ENCODE results near the gene MRPL43. TPM values are rescaled to one million over a fixed set of nuclear protein-coding genes. Genes with fewer than 3 reads are reported as not detected.

MRPL43 gene
- total RNA-seq, 1 donor from 2014 or later = 70.2 TPM

GRCh38 chr10:101029520-101030295, 42.4 kb upstream of the MRPL43 start:
- TF ChIP-seq CTCF (IDR thresholded peaks at IDR 0.05; ENCODE audit: unreplicated experiment) = no peak
- Mint-ChIP-seq H3K36me3 (no peaks in the 10 kb centered on the region), H3K4me3 (no peak overlapping the region), H3K4me1 (peaks cover 34% of the 10 kb centered on the region), H3K27ac (no peak overlapping the region), H3K9me3 (no peaks in the 10 kb centered on the region), H3K27me3 (ENCODE audit: low read depth) (peaks cover 12% of the 10 kb centered on the region)
- no peak for DNase-seq (ENCODE audit: low spot score in 2 of 2, unreplicated experiment in 2 of 2)

GRCh38 chr10:101028446-101029337, 41.4 kb upstream of the MRPL43 start:
- H3K27me3 Mint-ChIP-seq (ENCODE audit: low read depth) = peaks cover 12% of the 10 kb centered on the region
- H3K4me1 Mint-ChIP-seq = peaks cover 31% of the 10 kb centered on the region
- DNase-seq (ENCODE audit: low spot score in 2 of 2, unreplicated experiment in 2 of 2) = no peak
- no peaks in the 10 kb centered on the region for H3K9me3 Mint-ChIP-seq
- H3K27ac Mint-ChIP-seq = no peak overlapping the region
- no peak overlapping the region for H3K4me3 Mint-ChIP-seq
- H3K36me3 Mint-ChIP-seq = no peaks in the 10 kb centered on the region
- TF ChIP-seq CTCF (IDR thresholded peaks at IDR 0.05; ENCODE audit: unreplicated experiment) = no peak

- no peak for TF ChIP-seq CTCF (IDR thresholded peaks at IDR 0.05; ENCODE audit: unreplicated experiment)
- H3K27ac Mint-ChIP-seq = no peak overlapping the region
These were observed 39.9 kb upstream of the MRPL43 start for GRCh38 chr10:101027106-101027720.

DNA sequence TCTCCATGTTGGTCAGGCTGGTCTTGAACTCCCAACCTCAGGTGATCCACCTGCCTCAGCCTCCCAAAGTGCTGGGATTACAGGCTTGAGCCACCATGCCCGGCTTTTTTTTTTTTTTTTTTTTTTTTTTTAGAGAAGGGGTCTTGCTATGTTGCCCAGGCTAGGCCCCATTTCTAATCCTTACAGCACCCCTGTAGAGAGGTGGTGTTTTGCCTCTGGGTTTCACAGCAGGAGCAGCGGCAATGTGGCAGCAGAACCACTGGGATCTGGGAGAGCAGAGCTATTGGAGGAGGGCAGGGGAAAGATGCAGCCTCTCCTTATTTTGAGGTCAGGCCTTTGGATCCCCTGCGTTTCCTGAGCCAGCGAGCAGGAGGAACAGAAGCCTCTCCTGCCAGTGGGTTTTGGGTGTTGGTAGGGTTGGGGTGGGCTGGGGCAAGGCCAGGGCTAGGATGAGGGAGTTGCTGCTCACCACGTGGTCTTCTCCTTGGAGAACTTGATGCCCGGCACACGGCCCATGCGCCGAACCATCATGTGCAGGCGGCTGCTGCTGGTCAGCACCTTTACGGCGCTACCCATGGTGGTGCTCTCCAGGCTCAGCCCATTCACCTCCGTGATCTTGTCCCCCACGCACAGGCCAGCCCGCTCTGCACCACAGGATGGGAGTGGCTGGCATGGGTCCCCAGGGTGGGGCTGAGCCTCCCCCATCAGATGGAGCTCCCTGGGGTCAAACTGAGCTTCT, 35.8 kb upstream of the MRPL43 start:
- Mint-ChIP-seq H3K27ac (no peak overlapping the region), H3K27me3 (ENCODE audit: low read depth) (peaks cover 19% of the 10 kb centered on the region), H3K36me3 (no peaks in the 10 kb centered on the region), H3K9me3 (no peaks in the 10 kb centered on the region), H3K4me1 (peaks cover 13% of the 10 kb centered on the region), H3K4me3 (no peak overlapping the region)
- DNase-seq (ENCODE audit: low spot score in 2 of 2, unreplicated experiment in 2 of 2) = no peak
- no peak for TF ChIP-seq CTCF (IDR thresholded peaks at IDR 0.05; ENCODE audit: unreplicated experiment)

More at GRCh38 chr10:101027106-101027720, 39.9 kb upstream of the MRPL43 start:
- peaks cover 12% of the 10 kb centered on the region for H3K27me3 Mint-ChIP-seq (ENCODE audit: low read depth)
- no peaks in the 10 kb centered on the region for H3K36me3 Mint-ChIP-seq
- peaks cover 19% of the 10 kb centered on the region for H3K4me1 Mint-ChIP-seq
- no peaks in the 10 kb centered on the region for H3K9me3 Mint-ChIP-seq
- no peak overlapping the region for H3K4me3 Mint-ChIP-seq
- no peak for DNase-seq (ENCODE audit: low spot score in 2 of 2, unreplicated experiment in 2 of 2)

DNA sequence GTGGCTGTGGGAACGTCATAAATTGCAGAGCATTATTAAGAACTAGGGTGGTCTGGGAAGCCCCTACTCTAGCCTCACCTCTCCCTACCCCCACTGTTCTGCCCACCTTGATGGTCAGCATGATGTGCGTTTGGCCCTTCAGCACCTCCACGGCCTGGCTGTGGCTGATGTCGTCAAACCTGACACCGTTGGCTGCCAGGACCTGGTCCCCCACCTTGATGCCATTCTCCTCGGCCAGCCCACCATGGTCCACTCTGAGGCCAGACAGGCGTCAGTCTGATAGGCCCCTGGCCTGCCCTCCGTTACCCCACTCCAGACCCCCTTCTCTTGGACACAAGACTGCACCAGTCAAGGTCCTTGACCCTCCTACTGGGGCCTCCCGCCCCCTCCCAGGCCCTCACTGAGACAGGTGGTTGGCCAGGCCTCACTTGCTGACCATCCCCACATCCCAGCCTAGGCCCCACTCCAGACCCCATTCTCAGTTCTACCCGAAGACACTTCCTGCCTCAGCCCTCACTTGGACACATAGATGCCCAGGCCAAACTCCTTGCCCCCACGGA, 34.5 kb upstream of the MRPL43 start:
- DNase-seq (ENCODE audit: low spot score in 2 of 2, unreplicated experiment in 2 of 2) = no peak
- Mint-ChIP-seq H3K9me3 (no peaks in the 10 kb centered on the region), H3K4me1 (peaks cover 5% of the 10 kb centered on the region), H3K27ac (no peak overlapping the region), H3K27me3 (ENCODE audit: low read depth) (peaks cover 30% of the 10 kb centered on the region), H3K36me3 (no peaks in the 10 kb centered on the region), H3K4me3 (no peak overlapping the region)
- no peak for TF ChIP-seq CTCF (IDR thresholded peaks at IDR 0.05; ENCODE audit: unreplicated experiment)

Measured in mesothelial cell of epicardium (in vitro differentiated cells).